Loucy (cell line): ENCODE data around the gene RCN2.

Experiments
- CTCF ChIP-seq: fragments of 200-600 bp; sonication (generic); conservative IDR thresholded peaks from 2 replicates; pipeline ENCODE4 v1.5.1; 2014; ENCODE audit warnings: mild to moderate bottlenecking, antibody characterized with exemption, low read length
- EZH2phosphoT487 ChIP-seq: fragments of 200-600 bp; IDR thresholded peaks from 2 replicates; pipeline ENCODE4 v1.6.1; 2018; ENCODE audit warnings: antibody characterized with exemption, mild to moderate bottlenecking, moderate library complexity, borderline replicate concordance

GRCh38 chr15:76963596-76963995 is 32.0 kb downstream of the RCN2 start:
- TF ChIP-seq CTCF, result no peak
- TF ChIP-seq EZH2phosphoT487, result no peak
